Nephron (organoid): ENCODE results near the gene CNTNAP2.

Source experiments
- H3K27ac Mint-ChIP-seq, 3 experiments: 2 replicates each; pipeline ENCODE4 v1.8.0; 2020; ENCODE audit warnings: mixed read lengths in 3 of 3, mild to moderate bottlenecking in 2 of 3, moderate library complexity in 1 of 3
- H3K27me3 Mint-ChIP-seq: 2 replicates; pipeline ENCODE4 v1.8.0; 2021; ENCODE audit warnings: low read depth, mild to moderate bottlenecking, moderate library complexity, mixed read lengths
- H3K36me3 Mint-ChIP-seq: 2 replicates; pipeline ENCODE4 v1.8.0; 2020; ENCODE audit warnings: low read depth, mixed read lengths
- H3K4me1 Mint-ChIP-seq: 2 replicates; pipeline ENCODE4 v1.8.0; 2020; ENCODE audit warnings: mixed read lengths
- H3K4me3 Mint-ChIP-seq, 3 experiments: 2 replicates each; pipeline ENCODE4 v1.8.0; 2020; ENCODE audit warnings: mild to moderate bottlenecking in 3 of 3, mixed read lengths in 3 of 3, moderate library complexity in 2 of 3
- H3K9me3 Mint-ChIP-seq: 2 replicates; pipeline ENCODE4 v1.8.0; 2020; ENCODE audit warnings: mixed read lengths
- TF ChIP-seq, protein P1 (sequence below), 3 experiments: fragments of 200-600 bp; sonication (generic); IDR thresholded peaks; one replicate each; pipeline ENCODE4 v1.5.0; 2021; ENCODE audit warnings: antibody characterized with exemption in 3 of 3; ENCODE audit not compliant: unreplicated experiment in 3 of 3

CNTNAP2 gene

DNA sequence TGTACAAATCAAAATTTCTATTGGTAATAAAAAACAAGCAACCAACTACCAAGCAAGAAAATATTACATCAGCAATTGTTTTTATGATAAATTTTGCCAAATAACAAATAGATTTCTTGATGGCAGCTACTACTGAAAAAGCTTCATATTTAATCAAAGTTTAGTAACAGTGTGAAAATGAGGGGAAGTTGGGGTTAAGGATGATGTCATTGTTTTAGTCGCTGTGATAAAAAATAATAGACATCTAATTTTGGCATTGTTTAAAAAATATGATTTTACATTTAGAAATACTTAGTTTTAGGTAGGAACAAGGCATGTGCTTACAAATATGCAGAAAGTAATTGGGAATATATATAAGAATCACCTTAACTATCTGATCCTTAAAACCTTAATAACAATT lies 145.9 kb downstream of the CNTNAP2 start:
- H3K9me3 Mint-ChIP-seq: no peaks in the 10 kb centered on the region
- H3K27ac Mint-ChIP-seq: no peak overlapping the region
- TF ChIP-seq, protein P1, sequence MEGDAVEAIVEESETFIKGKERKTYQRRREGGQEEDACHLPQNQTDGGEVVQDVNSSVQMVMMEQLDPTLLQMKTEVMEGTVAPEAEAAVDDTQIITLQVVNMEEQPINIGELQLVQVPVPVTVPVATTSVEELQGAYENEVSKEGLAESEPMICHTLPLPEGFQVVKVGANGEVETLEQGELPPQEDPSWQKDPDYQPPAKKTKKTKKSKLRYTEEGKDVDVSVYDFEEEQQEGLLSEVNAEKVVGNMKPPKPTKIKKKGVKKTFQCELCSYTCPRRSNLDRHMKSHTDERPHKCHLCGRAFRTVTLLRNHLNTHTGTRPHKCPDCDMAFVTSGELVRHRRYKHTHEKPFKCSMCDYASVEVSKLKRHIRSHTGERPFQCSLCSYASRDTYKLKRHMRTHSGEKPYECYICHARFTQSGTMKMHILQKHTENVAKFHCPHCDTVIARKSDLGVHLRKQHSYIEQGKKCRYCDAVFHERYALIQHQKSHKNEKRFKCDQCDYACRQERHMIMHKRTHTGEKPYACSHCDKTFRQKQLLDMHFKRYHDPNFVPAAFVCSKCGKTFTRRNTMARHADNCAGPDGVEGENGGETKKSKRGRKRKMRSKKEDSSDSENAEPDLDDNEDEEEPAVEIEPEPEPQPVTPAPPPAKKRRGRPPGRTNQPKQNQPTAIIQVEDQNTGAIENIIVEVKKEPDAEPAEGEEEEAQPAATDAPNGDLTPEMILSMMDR (IDR thresholded peaks at IDR 0.05; ENCODE audit: unreplicated experiment in 3 of 3): no peak
- no peaks in the 10 kb centered on the region for H3K36me3 Mint-ChIP-seq
- H3K4me1 Mint-ChIP-seq: no peaks in the 10 kb centered on the region
- H3K4me3 Mint-ChIP-seq: no peak overlapping the region
- H3K27me3 Mint-ChIP-seq: peaks cover 1% of the 10 kb centered on the region

DNA sequence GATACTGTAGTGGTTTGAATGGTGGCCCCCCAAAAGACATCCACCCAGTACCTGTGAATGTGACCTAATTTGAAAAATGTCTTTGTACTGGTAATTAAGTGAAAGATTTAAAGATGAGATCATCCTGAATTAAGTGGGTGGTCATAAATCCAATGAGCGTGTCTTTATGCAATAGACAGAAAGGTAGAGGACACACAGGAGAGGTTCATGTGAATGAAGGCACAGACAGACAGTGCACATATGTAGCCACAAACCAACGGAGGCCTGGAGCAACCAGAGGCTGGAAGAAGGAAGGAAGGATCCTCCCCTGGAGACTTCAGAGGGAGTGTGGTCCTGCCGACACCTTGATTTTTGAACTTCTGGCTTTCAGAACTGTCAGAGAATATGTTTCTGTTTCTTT lies 160.3 kb downstream of the CNTNAP2 start:
- Mint-ChIP-seq H3K4me3 (no peak overlapping the region), H3K36me3 (no peaks in the 10 kb centered on the region), H3K27ac (no peak overlapping the region), H3K4me1 (no peaks in the 10 kb centered on the region), H3K9me3 (no peaks in the 10 kb centered on the region), H3K27me3 (no peaks in the 10 kb centered on the region)
- TF ChIP-seq, protein P1 (IDR thresholded peaks at IDR 0.05; ENCODE audit: unreplicated experiment in 3 of 3): no peak

DNA sequence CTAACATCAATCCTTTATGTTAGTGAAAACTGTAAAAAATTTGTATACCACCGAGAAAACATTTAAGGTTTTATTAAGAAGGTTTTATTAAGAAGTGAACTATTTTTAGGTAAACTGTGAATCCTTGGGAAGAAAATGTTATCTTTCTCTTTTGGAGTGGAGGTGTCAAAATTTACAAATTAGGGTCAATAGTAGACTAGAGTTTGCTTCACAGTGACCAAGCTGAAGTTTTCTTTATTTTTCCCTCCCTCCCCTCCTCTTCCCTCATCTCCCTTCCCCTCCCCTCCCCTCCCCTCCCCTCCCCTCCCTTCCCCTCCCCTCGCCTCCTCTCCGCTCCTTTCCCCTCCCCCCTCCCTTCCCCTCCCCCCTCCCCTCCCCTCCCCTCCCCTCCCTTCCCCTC lies 168.8 kb downstream of the CNTNAP2 start:
- Mint-ChIP-seq H3K4me1 (no peaks in the 10 kb centered on the region), H3K27me3 (no peaks in the 10 kb centered on the region), H3K9me3 (no peaks in the 10 kb centered on the region), H3K4me3 (no peak overlapping the region), H3K36me3 (no peaks in the 10 kb centered on the region), H3K27ac (no peak overlapping the region)
- TF ChIP-seq, protein P1 (IDR thresholded peaks at IDR 0.05; ENCODE audit: unreplicated experiment in 3 of 3): no peak

DNA sequence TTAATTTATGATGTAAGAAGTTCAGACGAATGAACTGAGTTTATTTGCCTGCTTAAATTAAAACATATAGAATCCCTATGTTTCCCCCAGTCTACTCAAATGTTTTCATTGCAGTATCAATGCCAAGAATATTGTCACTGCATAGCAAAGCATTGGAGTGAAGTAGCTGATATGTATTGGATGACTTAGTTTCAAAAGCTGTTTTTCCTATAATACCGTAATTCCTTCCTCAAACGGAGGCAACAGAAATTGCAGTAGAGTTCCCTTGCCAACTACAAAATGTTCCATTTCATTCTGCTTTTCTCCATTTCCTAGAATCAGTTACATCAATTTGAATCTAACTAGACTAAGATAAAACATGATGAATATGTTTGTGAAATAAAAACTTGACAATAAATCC lies 174.1 kb downstream of the CNTNAP2 start:
- Mint-ChIP-seq H3K27me3 (no peaks in the 10 kb centered on the region), H3K27ac (no peak overlapping the region), H3K4me3 (no peak overlapping the region), H3K9me3 (no peaks in the 10 kb centered on the region), H3K36me3 (no peaks in the 10 kb centered on the region), H3K4me1 (no peaks in the 10 kb centered on the region)
- TF ChIP-seq, protein P1 (IDR thresholded peaks at IDR 0.05; ENCODE audit: unreplicated experiment in 3 of 3): no peak

DNA sequence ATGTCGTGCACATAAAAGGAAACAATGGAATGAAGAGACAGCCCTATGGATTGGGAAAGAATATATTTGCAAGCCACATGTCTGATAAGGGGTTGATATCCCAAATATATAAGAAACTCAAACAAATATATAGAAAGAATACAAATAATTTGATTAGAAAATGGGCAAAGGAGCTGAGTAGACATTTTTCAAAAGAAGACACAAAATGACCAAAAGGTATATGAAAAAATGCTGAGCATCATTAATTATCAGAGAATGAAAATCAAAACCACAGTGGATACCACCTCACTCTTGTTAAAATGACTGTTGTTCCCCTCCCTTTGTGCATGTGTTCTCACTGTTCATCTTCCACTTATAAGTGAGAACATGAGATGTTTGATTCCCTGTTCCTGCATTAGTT lies 175.3 kb downstream of the CNTNAP2 start:
- TF ChIP-seq, protein P1 (IDR thresholded peaks at IDR 0.05; ENCODE audit: unreplicated experiment in 3 of 3): no peak
- no peaks in the 10 kb centered on the region for H3K9me3 Mint-ChIP-seq
- no peaks in the 10 kb centered on the region for H3K36me3 Mint-ChIP-seq
- H3K4me3 Mint-ChIP-seq: no peak overlapping the region
- no peaks in the 10 kb centered on the region for H3K4me1 Mint-ChIP-seq
- H3K27me3 Mint-ChIP-seq: no peaks in the 10 kb centered on the region
- no peak overlapping the region for H3K27ac Mint-ChIP-seq

DNA sequence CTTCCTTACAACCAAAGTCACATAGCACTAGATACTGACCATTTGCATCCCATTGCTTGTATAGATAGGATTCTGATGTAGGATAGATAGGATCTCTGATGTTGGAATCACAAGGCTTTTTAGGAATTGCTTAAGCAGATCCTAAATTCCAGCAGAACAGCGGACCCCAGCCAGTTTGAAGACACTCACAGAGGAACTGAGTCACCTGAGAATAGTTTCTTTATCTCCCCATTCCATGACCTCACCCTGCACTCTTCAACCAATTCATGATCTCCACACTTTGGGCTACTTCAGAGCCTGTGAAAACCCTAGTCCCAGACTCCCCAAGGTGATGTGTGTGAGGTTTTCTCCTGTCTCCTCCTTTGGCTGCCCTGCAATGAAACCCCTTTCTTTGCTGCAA lies 179.4 kb downstream of the CNTNAP2 start:
- H3K9me3 Mint-ChIP-seq: no peaks in the 10 kb centered on the region
- H3K27ac Mint-ChIP-seq: no peak overlapping the region
- no peaks in the 10 kb centered on the region for H3K27me3 Mint-ChIP-seq
- H3K4me1 Mint-ChIP-seq: no peaks in the 10 kb centered on the region
- no peaks in the 10 kb centered on the region for H3K36me3 Mint-ChIP-seq
- no peak overlapping the region for H3K4me3 Mint-ChIP-seq
- TF ChIP-seq, protein P1 (IDR thresholded peaks at IDR 0.05; ENCODE audit: unreplicated experiment in 3 of 3): no peak
